Measurements from ENCODE around the gene NLGN1.
A peak's percentile ranks its signal among the peaks of the same experiment; 100 is the strongest.

NLGN1 gene

DNA sequence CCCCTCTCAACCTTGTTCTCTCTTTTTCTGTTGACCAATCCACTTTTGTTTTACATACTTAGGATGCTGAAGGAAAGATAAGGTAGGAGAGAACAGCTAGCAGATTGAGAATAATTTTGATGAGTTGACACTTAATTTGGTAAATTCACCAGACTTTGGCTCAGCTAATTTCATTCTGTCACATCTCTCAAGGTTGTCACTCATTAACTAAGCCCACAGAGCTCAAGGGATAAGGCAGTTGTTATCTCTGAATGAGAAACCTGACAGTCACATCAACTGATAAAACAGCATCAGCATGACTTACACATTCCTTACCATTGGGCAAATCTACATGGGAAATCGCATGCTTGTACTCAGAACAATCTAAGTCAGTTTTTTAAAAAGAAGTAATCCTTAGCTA lies 591.4 kb downstream of the NLGN1 start:
- TF ChIP-seq MYC (IDR thresholded peaks at IDR 0.05; ENCODE audit: low read depth, low read length) (no peak), POLR2A (IDR thresholded peaks at IDR 0.05; ENCODE audit: extremely low read depth, insufficient read length) (no peak)
- TF ChIP-seq, protein P1, sequence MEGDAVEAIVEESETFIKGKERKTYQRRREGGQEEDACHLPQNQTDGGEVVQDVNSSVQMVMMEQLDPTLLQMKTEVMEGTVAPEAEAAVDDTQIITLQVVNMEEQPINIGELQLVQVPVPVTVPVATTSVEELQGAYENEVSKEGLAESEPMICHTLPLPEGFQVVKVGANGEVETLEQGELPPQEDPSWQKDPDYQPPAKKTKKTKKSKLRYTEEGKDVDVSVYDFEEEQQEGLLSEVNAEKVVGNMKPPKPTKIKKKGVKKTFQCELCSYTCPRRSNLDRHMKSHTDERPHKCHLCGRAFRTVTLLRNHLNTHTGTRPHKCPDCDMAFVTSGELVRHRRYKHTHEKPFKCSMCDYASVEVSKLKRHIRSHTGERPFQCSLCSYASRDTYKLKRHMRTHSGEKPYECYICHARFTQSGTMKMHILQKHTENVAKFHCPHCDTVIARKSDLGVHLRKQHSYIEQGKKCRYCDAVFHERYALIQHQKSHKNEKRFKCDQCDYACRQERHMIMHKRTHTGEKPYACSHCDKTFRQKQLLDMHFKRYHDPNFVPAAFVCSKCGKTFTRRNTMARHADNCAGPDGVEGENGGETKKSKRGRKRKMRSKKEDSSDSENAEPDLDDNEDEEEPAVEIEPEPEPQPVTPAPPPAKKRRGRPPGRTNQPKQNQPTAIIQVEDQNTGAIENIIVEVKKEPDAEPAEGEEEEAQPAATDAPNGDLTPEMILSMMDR (IDR thresholded peaks at IDR 0.05; ENCODE audit: low read depth, low read length): no peak
- TF ChIP-seq, protein P2, sequence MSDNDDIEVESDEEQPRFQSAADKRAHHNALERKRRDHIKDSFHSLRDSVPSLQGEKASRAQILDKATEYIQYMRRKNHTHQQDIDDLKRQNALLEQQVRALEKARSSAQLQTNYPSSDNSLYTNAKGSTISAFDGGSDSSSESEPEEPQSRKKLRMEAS (IDR thresholded peaks at IDR 0.05; ENCODE audit: low read depth, low read length): no peak
- no peak overlapping the region for H3K4me3 ChIP-seq (ENCODE audit: low read depth, low read length)
- DNase-seq (ENCODE audit: low read depth): no peak

GRCh38 chr3:173992416-173992815 lies 594.9 kb downstream of the NLGN1 start:
- no peak overlapping the region for H3K4me3 ChIP-seq (ENCODE audit: low read depth, low read length)
- DNase-seq (ENCODE audit: low read depth): no peak
- TF ChIP-seq, protein P2 (IDR thresholded peaks at IDR 0.05; ENCODE audit: low read depth, low read length): no peak
- TF ChIP-seq MYC (IDR thresholded peaks at IDR 0.05; ENCODE audit: low read depth, low read length): no peak
- TF ChIP-seq, protein P1 (IDR thresholded peaks at IDR 0.05; ENCODE audit: low read depth, low read length): no peak
- TF ChIP-seq POLR2A (IDR thresholded peaks at IDR 0.05; ENCODE audit: extremely low read depth, insufficient read length): no peak

GRCh38 chr3:173993299-173993698 lies 595.8 kb downstream of the NLGN1 start:
- TF ChIP-seq, protein P1 (IDR thresholded peaks at IDR 0.05; ENCODE audit: low read depth, low read length): peak; percentile 21
- TF ChIP-seq, protein P2 (IDR thresholded peaks at IDR 0.05; ENCODE audit: low read depth, low read length): no peak
- H3K4me3 ChIP-seq (ENCODE audit: low read depth, low read length): no peak overlapping the region
- peak; percentile 8 for DNase-seq (ENCODE audit: low read depth)

DNA sequence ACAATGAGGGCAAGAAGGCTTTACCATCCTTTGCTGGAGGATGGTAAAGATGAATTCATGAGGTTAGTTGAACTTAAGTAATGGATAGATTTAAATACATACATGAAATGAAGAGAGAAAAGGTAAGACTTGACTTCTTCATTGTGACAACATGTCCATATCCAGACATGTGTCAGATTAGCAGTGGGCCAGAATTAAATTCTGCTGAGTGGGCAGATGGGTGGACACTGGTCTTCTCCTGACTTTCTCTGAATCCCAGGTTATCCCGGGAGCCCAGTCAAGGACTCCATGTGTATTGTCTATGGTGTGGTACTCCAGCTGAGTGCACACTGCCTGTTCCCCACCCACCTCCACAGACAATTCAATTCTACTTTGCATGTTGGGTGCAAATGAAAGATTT lies 603.1 kb downstream of the NLGN1 start:
- no peak overlapping the region for H3K4me3 ChIP-seq (ENCODE audit: low read depth, low read length)
- TF ChIP-seq POLR2A (IDR thresholded peaks at IDR 0.05; ENCODE audit: extremely low read depth, insufficient read length): no peak
- no peak for DNase-seq (ENCODE audit: low read depth)

GRCh38 chr3:174002543-174002942 lies 605.0 kb downstream of the NLGN1 start:
- TF ChIP-seq, protein P1 (IDR thresholded peaks at IDR 0.05; ENCODE audit: low read depth, low read length): no peak
- TF ChIP-seq POLR2A (IDR thresholded peaks at IDR 0.05; ENCODE audit: extremely low read depth, insufficient read length): no peak
- no peak for TF ChIP-seq MYC (IDR thresholded peaks at IDR 0.05; ENCODE audit: low read depth, low read length)
- TF ChIP-seq, protein P2 (IDR thresholded peaks at IDR 0.05; ENCODE audit: low read depth, low read length): no peak
- DNase-seq (ENCODE audit: low read depth): peak; percentile 2
- H3K4me3 ChIP-seq (ENCODE audit: low read depth, low read length): no peak overlapping the region

DNA sequence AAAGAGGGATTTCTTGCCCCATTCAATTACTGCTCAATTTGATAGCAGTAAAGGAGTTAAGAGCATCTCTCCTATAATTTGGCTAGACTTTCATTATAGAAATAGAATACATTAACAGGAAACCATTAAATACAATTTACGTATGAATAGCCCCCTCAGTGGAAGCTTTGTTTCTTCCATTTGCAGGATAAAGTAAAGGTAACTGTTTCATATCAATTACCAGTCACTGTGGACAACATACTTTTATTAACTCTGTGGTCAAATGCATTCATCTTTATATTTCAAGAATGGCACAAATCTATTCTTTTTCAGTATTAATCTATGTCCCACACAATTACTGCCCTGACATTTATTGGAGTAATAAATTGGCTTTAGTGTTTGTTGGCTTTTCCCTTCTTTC lies 613.4 kb downstream of the NLGN1 start:
- TF ChIP-seq, protein P2 (IDR thresholded peaks at IDR 0.05; ENCODE audit: low read depth, low read length): no peak
- TF ChIP-seq MYC (IDR thresholded peaks at IDR 0.05; ENCODE audit: low read depth, low read length) (no peak), POLR2A (IDR thresholded peaks at IDR 0.05; ENCODE audit: extremely low read depth, insufficient read length) (no peak)
- TF ChIP-seq, protein P1 (IDR thresholded peaks at IDR 0.05; ENCODE audit: low read depth, low read length): no peak
- DNase-seq (ENCODE audit: low read depth): no peak
- no peak overlapping the region for H3K4me3 ChIP-seq (ENCODE audit: low read depth, low read length)

Measured in NB4 (cell line).